ENCODE data around the gene GREB1.

GREB1 gene

GRCh38 chr2:11539317-11540147, 5.7 kb downstream of the GREB1 start:
- DNase-seq: peak; percentile 87

DNA sequence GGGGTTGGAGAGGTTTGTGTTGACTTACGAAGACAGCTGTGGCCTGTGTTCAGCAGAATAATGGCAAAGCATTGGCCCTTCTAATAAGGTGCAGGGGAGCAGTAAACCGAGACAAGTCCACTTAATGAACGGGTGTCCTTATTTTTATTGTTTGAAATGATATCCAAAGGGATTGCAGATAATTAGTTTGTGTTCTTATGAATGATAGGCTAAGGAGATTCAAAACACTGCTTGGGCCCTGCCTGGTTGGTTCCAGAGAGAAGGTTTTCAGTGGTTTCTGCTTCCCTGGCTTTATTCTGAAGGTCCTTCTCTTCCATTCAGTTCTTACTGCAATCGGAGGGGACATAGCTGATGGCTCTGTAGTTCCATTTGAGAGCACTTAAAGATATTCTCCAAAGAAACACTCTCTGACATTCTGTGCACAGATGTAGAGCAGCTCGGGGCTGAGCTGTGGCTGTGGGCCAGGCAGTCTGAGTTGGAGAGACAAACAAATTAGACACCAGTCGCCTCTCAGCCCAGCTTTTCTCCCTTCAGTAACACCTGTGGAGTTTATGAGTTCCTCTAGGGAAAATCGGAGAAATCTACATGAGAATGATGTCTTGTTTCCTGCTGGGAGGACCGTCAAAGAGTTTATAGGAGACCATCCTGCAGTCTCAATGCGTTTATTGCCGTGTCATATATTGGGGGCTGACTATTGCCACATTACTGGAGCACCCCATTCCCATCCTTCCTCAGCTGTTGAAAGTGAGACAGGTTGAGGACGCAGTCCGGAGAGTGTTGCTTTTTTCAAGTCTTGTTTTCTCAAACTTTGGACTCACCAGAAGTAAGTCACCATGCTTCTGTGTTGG, 6.5 kb downstream of the GREB1 start:
- peak; percentile 98 for DNase-seq

GRCh38 chr2:11540996-11541692, 7.3 kb downstream of the GREB1 start:
- DNase-seq: peak; percentile 67

GRCh38 chr2:11541693-11542274, 7.9 kb downstream of the GREB1 start:
- DNase-seq: no peak

- no peak for DNase-seq
Measured at GRCh38 chr2:11542275-11542819, 8.5 kb downstream of the GREB1 start.

DNA sequence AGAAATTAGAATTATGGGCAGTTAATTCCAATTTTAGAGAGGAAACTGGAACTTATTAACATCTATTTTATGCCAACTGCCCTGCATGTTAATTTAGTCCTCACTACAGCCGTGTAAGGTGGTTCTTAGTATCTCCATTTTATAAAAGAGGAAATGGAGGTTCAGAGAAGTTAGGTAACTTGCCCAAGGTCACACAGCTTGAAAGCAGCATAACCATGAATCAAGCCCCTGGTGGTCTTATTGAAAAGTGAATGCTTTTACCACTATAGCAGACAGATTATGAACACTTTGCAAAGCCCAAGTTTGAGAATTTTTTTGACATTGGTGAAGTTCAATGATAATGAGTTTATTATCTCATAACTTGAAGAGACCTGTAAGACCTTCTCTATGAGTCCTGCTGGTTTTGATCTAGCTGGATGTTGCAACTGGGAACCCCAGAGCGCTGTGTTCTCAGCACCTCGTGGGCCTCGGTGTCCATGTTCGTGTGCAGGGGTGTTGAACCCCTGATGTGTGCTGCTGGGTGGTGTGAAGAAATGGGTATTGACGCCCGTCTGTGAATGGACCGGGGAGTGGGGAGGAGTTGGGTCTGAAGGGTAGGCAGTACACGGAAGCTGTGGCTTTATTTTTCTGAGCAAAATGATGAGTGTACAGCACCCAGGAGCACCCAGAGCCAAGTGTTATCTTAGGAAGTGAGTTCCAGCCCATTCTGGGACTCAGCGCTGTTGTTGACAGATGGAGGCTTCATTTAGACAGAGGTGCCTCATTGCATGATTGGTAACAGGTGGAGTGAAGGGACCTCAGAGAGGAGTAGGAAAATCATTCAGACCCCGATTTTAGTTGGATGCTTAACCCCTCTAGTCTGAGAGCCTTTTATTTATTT, 9.7 kb downstream of the GREB1 start:
- no peak for DNase-seq

- DNase-seq: no peak
Measured at GRCh38 chr2:11546072-11546471, 12.2 kb downstream of the GREB1 start.

DNA sequence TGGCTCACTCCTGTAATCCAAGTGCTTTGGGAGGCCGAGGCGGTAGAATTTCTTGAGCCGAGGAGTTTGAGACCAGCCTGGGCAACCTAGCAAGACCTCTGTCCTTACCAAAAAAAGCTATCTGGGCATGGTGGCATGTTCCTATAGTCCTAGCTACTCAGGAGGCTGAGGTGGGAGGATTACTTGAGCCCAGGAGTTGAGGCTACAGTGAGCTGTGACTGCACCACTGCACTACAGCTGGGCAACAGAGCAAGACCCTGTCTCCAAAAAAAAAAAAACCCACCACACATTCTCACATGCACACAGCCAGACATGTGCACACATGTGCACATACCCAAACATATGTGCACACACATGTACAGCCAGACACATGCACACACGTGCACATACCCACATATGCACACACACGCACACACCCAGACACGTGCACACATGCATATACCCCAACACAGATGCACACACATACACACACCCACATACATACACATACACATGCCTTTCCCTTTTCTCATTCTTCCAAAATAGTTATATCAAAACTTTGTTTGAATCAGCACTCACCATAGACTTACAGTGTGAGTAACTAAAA, 14.2 kb downstream of the GREB1 start:
- DNase-seq: no peak

GRCh38 chr2:11550302-11550701, 16.5 kb downstream of the GREB1 start:
- no peak for DNase-seq

DNA sequence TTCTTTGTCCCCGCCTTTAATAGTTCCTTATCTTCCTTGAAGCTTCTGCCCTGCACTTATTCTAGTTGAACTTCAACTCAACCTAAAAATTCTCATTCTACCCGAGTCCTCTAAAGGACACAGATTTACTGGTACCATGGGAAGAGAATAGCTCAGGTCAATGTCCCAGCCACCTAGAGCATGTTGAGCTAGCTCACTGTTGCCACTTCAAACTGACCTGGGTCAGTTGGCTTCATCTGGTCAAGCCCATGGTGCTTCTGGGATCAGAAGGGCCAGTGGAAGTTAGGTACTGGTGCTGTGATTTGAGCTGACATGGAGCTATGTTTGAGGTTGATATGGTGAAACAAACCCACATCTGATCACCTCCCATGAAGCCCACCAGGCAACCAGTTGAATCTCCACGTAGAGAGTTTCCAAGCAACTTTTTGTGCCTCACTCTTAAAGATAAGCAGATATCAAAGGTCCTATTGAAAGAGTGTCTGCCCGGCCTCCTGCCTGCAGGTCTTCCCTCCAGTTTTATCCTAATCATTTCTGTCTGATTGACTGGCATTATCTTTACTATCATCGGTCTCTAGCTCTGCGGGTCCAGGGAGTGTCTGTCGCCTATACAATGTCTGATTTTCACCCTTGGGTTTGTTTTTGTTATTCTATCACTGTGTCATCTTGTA, 17.2 kb downstream of the GREB1 start:
- DNase-seq: no peak

GRCh38 chr2:11551569-11552259, 17.9 kb downstream of the GREB1 start:
- DNase-seq: no peak

DNA sequence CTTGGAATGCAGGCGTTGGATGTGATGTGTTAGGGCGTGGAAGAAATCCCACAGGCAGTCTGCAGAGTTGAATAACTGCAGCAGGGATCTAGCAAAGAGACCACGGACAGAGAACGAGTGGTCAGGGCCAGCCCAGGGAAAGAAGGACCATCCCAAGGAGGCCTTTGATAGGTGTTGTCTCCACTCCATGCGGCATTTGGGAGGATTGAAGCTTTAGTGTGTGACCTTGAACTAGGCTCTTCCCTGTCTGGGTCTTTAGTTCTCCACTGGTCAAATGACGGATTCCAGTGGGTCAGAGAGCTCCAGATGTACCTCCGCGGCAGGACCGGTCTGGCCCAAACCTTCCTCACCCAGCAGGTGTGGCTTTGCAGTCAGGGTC, 18.4 kb downstream of the GREB1 start:
- no peak for DNase-seq

DNA sequence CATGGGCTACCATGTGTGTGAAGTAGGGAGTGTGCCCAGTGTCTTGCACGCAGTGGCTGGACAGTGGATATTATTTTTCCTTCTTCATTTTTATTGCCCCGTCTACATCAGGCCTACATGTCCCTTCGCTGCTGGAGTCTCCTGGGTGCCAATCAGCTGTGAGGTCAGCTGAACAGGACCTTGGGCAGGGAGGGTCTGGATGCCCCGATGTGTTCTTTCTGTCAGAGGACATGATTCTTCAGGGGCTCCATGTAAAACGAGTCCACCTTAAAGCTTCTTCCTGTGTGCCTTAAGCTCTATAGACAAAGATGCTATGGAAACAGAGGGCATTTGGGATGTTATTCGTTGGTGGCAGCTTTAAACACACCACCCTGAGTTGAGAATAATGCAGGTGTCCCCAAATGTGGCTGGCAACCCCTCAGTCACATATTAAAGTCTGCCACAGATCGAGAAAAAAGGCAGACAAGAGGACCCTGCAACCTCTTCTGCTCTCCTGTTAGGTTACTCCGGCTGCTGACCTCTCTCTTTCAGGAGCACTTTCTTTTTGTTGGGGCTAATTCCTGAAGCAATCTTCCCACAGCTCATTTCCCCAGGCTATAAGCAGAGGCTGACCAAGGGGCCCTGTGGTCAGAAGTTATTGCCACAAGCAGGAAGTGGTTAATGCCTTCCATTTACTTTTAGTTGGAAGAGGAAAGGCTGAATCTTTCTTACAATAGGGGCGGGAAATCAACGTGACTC, 20.0 kb downstream of the GREB1 start:
- DNase-seq: no peak

DNA sequence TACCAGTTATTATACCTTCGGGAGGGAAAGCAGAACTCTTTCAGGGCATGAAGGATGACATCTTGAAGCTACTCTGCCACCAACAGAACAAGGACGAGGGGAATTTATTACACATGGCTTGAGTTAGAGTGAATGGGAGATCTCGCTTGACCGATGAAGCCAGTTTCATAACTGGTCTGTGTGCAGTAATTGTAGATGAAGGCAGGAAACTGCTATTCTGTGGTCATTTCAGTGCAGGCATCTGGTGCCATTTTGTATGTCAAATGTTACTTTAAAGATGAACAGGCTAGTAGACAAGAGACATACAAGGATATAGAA, 20.5 kb downstream of the GREB1 start:
- no peak for DNase-seq

GRCh38 chr2:11556101-11556806, 22.4 kb downstream of the GREB1 start:
- no peak for DNase-seq

GRCh38 chr2:11558214-11558886, 24.5 kb downstream of the GREB1 start:
- no peak for DNase-seq

- no peak for DNase-seq
Measured at GRCh38 chr2:11559066-11559785, 25.4 kb downstream of the GREB1 start.

DNA sequence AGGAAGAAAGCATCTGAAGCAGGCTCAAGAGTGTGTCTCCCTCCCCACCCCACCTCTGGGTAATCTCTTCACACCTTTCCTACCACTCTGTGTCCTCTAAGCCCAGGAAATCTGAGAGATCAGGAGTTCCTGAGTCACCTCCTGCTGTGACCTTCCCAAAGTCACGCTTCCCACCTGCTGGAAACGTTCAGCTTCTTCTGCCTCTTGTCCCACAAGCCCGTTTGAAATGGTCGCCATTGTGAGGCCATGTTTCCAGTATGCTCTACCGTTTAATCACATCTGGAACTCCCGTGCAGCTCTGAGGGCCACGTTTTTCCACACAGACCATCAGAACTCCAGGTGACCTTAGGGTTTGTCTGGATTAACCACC, 25.9 kb downstream of the GREB1 start:
- no peak for DNase-seq

All from DMS79 (cell line).